A549 (cell line): Measurements from ENCODE around the gene NTMT2. TPM values are rescaled to one million over a fixed set of nuclear protein-coding genes. Genes with fewer than 3 reads are reported as not detected.
"Not testable (repeated sequence)": the region's sequence is repeated elsewhere in the genome, so short reads cannot be mapped to it uniquely, and the experiment has no call there.

Experiments
- ATAC-seq, 2 experiments: fragments of 200-7000 bp in 1 of 2; fragments of >200 bp in 1 of 2; cut with Nextera tagmentation in 1 of 2; cut with Tn5 transposase in 1 of 2; 3 replicates each; pipeline versions ENCODE4 v1.8.0 to v1.9.1; 2018 to 2020; ENCODE audit warnings: mild to moderate bottlenecking in 1 of 2, moderate library complexity in 1 of 2
- CTCF ChIA-PET: fragments of 300-600 bp; sonication (Branson Sonifier 250); formaldehyde crosslinking; extraction: SDS; loops from one replicate; lab custom pipeline; 2021; ENCODE audit warnings: antibody characterized with exemption, inconsistent platforms; lab: Yijun Ruan, JAX
- POLR2A ChIA-PET: fragments of 350-600 bp; formaldehyde crosslinking; extraction: SDS; loops from one replicate; lab custom pipeline; 2021; ENCODE audit warnings: antibody characterized with exemption, inconsistent platforms; lab: Yijun Ruan, JAX
- DNase-seq, 2 experiments: peaks; one replicate each; pipeline versions ENCODE4 v3.0.0 to v3.0.0-alpha.2; 2011 to 2016; ENCODE audit warnings: low read depth in 1 of 2, low spot score in 1 of 2
- FAIRE-seq: peaks from 2 replicates; lab custom pipeline; 2011; peaks lifted over from hg19 to GRCh38; lab: Jason Lieb, UNC
- H3K27ac ChIP-seq, 2 experiments: fragments of >200 bp; sonication (Bioruptor Twin); formaldehyde crosslinking; 3 replicates each; pipeline ENCODE4 v1.5.1; 2016 to 2017
- H3K4me1 ChIP-seq: fragments of >200 bp; sonication (Bioruptor Twin); formaldehyde crosslinking; 3 replicates; pipeline ENCODE4 v1.6.1; 2016
- H3K4me2 ChIP-seq: fragments of >200 bp; sonication (Bioruptor Twin); formaldehyde crosslinking; 3 replicates; pipeline ENCODE4 v1.6.1; 2016
- H3K4me3 ChIP-seq: fragments of >200 bp; sonication (Bioruptor Twin); formaldehyde crosslinking; 3 replicates; pipeline ENCODE4 v1.5.1; 2016
- H3K9me3 ChIP-seq: fragments of >200 bp; sonication (Bioruptor Twin); formaldehyde crosslinking; 3 replicates; pipeline ENCODE4 v1.6.1; 2016
- CEBPB ChIP-seq, 2 experiments: fragments of >200 bp in 1 of 2; sonication (Bioruptor Twin) in 1 of 2; formaldehyde crosslinking in 1 of 2; IDR thresholded peaks; 2 replicates each; pipeline ENCODE4 v1.6.1; 2012 to 2016
- EHF ChIP-seq: fragments of 250-450 bp; sonication (Bioruptor Pico); IDR thresholded peaks from 2 replicates; pipeline ENCODE4 v1.5.0; 2020; ENCODE audit warnings: mild to moderate bottlenecking
- EP300 ChIP-seq, 2 experiments: fragments of >200 bp; sonication (Bioruptor Twin); formaldehyde crosslinking; IDR thresholded peaks; 2 replicates in 1 of 2; 3 replicates in 1 of 2; pipeline ENCODE4 v1.6.1; 2016 to 2017
- FOSB ChIP-seq: fragments of 250-450 bp; sonication (Bioruptor Pico); IDR thresholded peaks from 2 replicates; pipeline ENCODE4 v1.5.0; 2020; ENCODE audit warnings: mild to moderate bottlenecking, moderate library complexity
- FOSL2 ChIP-seq, 2 experiments: fragments of 450-650 bp in 1 of 2; fragments of >200 bp in 1 of 2; sonication (Bioruptor Twin) in 1 of 2; formaldehyde crosslinking; IDR thresholded peaks; 2 replicates each; pipeline versions ENCODE4 v1.5.0 to v1.6.1; 2016 to 2020; ENCODE audit warnings: mild to moderate bottlenecking in 1 of 2, moderate library complexity in 1 of 2
- GATA3 ChIP-seq: IDR thresholded peaks from 2 replicates; pipeline ENCODE4 v1.6.1; 2012; ENCODE audit warnings: borderline replicate concordance
- HDAC2 ChIP-seq: fragments of 200-600 bp; sonication (generic); IDR thresholded peaks from 2 replicates; pipeline ENCODE4 v1.6.1; 2016
- HOXB13 ChIP-seq: fragments of 250-450 bp; sonication (Bioruptor Pico); IDR thresholded peaks from 2 replicates; pipeline ENCODE4 v1.5.0; 2020; ENCODE audit warnings: low read depth, mild to moderate bottlenecking, moderate library complexity
- JUN ChIP-seq, 2 experiments: fragments of >200 bp; sonication (Bioruptor Twin); formaldehyde crosslinking; IDR thresholded peaks; 2 replicates in 1 of 2; 3 replicates in 1 of 2; pipeline ENCODE4 v1.6.1; 2016 to 2017
- JUNB ChIP-seq: fragments of >200 bp; sonication (Bioruptor Twin); formaldehyde crosslinking; IDR thresholded peaks from 2 replicates; pipeline ENCODE4 v1.6.1; 2016
- NR3C1 ChIP-seq: fragments of >200 bp; sonication (Bioruptor Twin); formaldehyde crosslinking; IDR thresholded peaks from 3 replicates; pipeline ENCODE4 v1.6.1; 2017
- POLR2AphosphoS2 ChIP-seq: conservative IDR thresholded peaks from 2 replicates; pipeline ENCODE4 v1.6.1; 2012; ENCODE audit warnings: low read length, improper control_type of control experiment, inconsistent platforms
- RAD21 ChIP-seq, 2 experiments: fragments of >200 bp in 1 of 2; sonication (Bioruptor Twin) in 1 of 2; formaldehyde crosslinking in 1 of 2; IDR thresholded peaks in 1 of 2; conservative IDR thresholded peaks in 1 of 2; 2 replicates in 1 of 2; 3 replicates in 1 of 2; pipeline ENCODE4 v1.6.1; 2012 to 2018; ENCODE audit warnings: inconsistent platforms in 1 of 2
- RNF2 ChIP-seq: fragments of 200-600 bp; sonication (generic); IDR thresholded peaks from 2 replicates; pipeline ENCODE4 v1.6.1; 2016; ENCODE audit warnings: low read depth, mild to moderate bottlenecking, antibody characterized with exemption, moderate library complexity, borderline replicate concordance
- SMC3 ChIP-seq: fragments of >200 bp; sonication (Bioruptor Twin); formaldehyde crosslinking; IDR thresholded peaks from 3 replicates; pipeline ENCODE4 v1.6.1; 2018; ENCODE audit warnings: inconsistent platforms
- ZNF302 ChIP-seq: fragments of 250-450 bp; sonication (Bioruptor Pico); IDR thresholded peaks from 2 replicates; pipeline ENCODE4 v1.9.0; 2021; ENCODE audit warnings: inconsistent platforms, mild to moderate bottlenecking, moderate library complexity
- WGBS: methylation state at CpG from one replicate; pipeline ENCODE4 v1.1.6; 2017; ENCODE audit errors: missing lambda C conversion rate; 5-methylcytosine and 5-hydroxymethylcytosine counted together
- polyA plus RNA-seq, 4 experiments: library from polyadenylated mRNA; depleted of rRNA in 3 of 4; stranded (reverse); fragments of >200 nt; fragmentation: RNase III in 1 of 4; extraction: RNeasy Plus Mini Kit Qiagen cat#74134 plus additional on column Dnase treatment in 1 of 4; gene quantifications; 2 replicates in 3 of 4; 3 replicates in 1 of 4; pipeline ENCODE4 v1.2.3, GENCODE V29; 2011 to 2017
- TF ChIP-seq, protein P1 (sequence below): IDR thresholded peaks from 2 replicates; pipeline ENCODE4 v1.6.1; 2012

The NTMT2 gene
- polyA plus RNA-seq, 2 of the 4 experiments (the other 2 are of a cell fraction) = not detected

DNA sequence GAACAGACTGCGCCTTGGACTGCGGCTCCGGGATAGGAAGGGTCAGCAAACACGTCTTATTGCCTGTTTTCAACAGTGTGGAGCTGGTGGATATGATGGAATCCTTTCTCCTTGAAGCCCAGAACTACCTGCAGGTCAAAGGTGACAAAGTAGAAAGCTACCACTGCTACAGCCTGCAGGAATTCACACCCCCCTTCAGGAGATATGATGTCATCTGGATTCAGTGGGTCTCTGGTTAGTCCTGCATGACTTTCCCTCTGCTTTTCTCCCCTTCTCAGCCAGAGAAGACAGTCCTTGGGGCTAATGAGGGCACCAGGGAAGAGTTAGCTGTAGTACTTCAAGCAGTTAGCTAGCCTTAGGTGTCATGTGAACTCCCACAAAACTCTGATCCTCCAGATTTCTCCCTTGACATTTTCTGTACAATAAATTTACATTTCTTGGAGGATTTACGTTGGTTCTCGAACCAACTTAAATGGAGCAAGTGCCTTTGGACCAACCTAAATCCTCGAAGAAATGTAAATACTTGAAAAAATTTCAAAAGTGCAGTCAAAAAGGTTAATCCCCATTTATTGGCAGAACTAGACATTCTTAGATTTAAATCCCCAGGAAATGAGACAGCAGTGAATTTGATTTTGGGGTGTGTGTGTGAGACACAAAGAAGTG is 20.9 kb downstream of the NTMT2 start:
- Histone ChIP-seq H3K4me1 (no peaks in the 10 kb centered on the region), H3K4me3 (no peak overlapping the region), H3K4me2 (no peak overlapping the region)
- WGBS = 54% methylated on average over 7 of the region's 7 CpGs
- TF ChIP-seq FOSL2 (IDR thresholded peaks at IDR 0.05) = no peak
- TF ChIP-seq FOSL2 (CRISPR knock-in tag; IDR thresholded peaks at IDR 0.05) = no peak
- TF ChIP-seq HDAC2 = no peak
- TF ChIP-seq EHF (CRISPR knock-in tag) = no peak
- TF ChIP-seq JUNB = no peak
- TF ChIP-seq GATA3 = no peak
- TF ChIP-seq, all 56 proteins: peak for 0
- Histone ChIP-seq H3K27ac (no peak overlapping the region), H3K9me3 (no peaks in the 10 kb centered on the region)
- DNase-seq = no peak
- ChIA-PET POLR2A (interaction anchor here (0.6 kb wide), 1 partner anchor 355 kb away, joined by 4 read pairs; no protein-coding TSS in a partner anchor), CTCF (no interaction called here)
- ATAC-seq = no peak
- no peak for FAIRE-seq

DNA sequence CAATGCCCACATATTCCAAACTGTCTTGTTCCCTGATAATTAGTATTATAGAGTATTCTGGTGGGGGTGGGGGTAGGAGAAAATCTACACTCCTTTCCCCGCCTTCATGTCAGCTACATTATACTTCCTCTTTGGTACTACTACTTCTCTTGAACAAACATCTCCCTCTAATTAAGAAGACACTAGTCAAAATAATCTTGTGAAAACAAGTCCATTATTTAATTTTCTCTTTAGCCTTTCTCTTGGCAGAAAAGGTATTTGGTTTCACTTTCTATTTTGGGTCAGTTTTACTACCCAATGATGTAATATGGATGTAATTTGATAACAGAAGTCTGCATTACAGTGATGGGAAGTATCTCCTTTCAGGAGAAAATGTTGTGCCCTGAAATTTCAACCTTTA is 22.5 kb downstream of the NTMT2 start:
- H3K9me3 ChIP-seq = no peaks in the 10 kb centered on the region
- peak overlapping the region; percentile 42 for H3K4me2 ChIP-seq
- 77% methylated on average over 1 of the region's 1 CpG for WGBS
- H3K4me1 ChIP-seq = no peaks in the 10 kb centered on the region
- CTCF ChIA-PET = no interaction called here
- POLR2A ChIA-PET = no interaction called here
- no peak for ATAC-seq
- H3K27ac ChIP-seq = no peak overlapping the region
- H3K4me3 ChIP-seq = no peak overlapping the region
- no peak for TF ChIP-seq EP300 (IDR thresholded peaks at IDR 0.05)
- TF ChIP-seq RAD21 (conservative IDR thresholded peaks at IDR 0.05 in 1 of 2, IDR thresholded peaks at IDR 0.05 in 1 of 2) = no peak
- FAIRE-seq = no peak
- DNase-seq = no peak

DNA sequence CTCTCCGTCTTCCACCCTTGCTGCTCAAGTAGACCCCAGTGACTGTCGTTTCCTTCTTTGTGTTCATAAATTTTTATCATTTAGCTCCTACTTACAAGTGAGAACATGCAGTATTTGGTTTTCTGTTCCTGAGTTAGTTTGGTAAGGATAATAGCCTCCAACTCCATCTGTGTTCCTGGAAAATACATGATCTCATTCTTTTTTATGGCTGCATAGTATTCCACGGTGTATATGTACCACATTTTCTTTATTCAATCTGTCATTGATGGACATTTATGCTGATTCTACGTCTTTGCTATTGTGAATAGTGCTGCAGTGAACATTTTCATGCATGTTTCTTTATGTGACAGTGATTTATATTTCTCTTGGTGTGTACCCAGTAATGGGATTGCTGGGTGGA is 24.8 kb downstream of the NTMT2 start:
- CTCF ChIA-PET = interaction anchor here (1.4 kb wide), 1 partner anchor 13 kb away, joined by 3 read pairs; no protein-coding TSS in a partner anchor
- FAIRE-seq, ATAC-seq, H3K4me3 ChIP-seq, H3K9me3 ChIP-seq, POLR2A ChIA-PET, H3K4me1 ChIP-seq, H3K27ac ChIP-seq, DNase-seq, H3K4me2 ChIP-seq: not testable (repeated sequence)
- WGBS = 2% methylated on average over 4 of the region's 4 CpGs

DNA sequence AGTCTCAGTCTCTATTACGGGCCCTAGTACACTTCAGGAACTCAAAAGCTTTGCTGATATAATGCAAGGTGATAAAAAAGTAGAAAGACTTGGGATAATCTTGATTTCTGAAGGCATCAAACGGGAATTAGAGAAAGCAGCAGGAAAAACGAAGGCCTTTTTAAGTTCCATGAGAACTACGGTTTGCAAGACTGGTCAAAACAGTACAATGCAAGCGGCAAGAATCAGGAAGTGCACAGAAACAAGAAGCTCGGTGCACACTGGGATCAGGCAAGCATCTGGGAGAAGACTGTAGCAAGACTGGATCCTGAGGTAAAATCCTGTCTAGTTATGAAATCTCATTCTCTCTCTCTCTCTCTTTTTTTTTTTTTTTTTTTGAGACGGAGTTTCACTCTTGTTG is 28.6 kb downstream of the NTMT2 start:
- DNase-seq = no peak
- no peaks in the 10 kb centered on the region for H3K9me3 ChIP-seq
- ChIA-PET POLR2A (no interaction called here), CTCF (no interaction called here)
- H3K27ac ChIP-seq = no peak overlapping the region
- no peak overlapping the region for H3K4me3 ChIP-seq
- no peak overlapping the region for H3K4me2 ChIP-seq
- FAIRE-seq = no peak
- TF ChIP-seq SMC3 (no peak), POLR2AphosphoS2 (no peak), NR3C1 (no peak), FOSB (CRISPR knock-in tag) (no peak), HOXB13 (no peak), RNF2 (no peak), CEBPB (IDR thresholded peaks at IDR 0.05) (no peak), GATA3 (no peak), ZNF302 (CRISPR knock-in tag) (no peak), JUNB (no peak), JUN (IDR thresholded peaks at IDR 0.05) (no peak)
- no peaks in the 10 kb centered on the region for H3K4me1 ChIP-seq
- no peak for ATAC-seq
- whole genome bisulfite sequencing = 32% methylated on average over 7 of the region's 7 CpGs

DNA sequence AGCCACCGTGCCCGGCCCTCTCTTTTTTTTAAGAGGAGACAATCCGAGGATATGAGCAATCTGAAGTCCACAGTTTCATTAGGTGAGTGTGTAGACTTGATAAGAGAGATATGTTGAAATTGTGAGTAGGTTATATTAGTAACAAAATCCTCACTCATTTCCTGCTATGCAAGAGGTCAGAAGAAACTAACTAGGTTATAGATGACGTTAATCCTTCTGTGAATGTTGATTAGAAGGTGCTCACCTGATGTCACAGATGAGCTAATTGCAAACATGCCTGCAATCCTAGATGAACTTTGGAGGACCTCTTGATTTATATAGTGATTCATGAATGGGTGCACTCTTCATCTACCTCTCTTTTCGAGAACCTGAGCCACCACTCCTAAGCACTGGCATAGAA is 29.3 kb downstream of the NTMT2 start:
- ATAC-seq = no peak

More for the DNA sequence above, 29.3 kb downstream of the NTMT2 start:
- Histone ChIP-seq H3K4me1 (no peaks in the 10 kb centered on the region), H3K27ac (no peak overlapping the region), H3K9me3 (no peaks in the 10 kb centered on the region), H3K4me2 (no peak overlapping the region), H3K4me3 (no peak overlapping the region)
- CTCF ChIA-PET = no interaction called here
- TF ChIP-seq, protein P1, sequence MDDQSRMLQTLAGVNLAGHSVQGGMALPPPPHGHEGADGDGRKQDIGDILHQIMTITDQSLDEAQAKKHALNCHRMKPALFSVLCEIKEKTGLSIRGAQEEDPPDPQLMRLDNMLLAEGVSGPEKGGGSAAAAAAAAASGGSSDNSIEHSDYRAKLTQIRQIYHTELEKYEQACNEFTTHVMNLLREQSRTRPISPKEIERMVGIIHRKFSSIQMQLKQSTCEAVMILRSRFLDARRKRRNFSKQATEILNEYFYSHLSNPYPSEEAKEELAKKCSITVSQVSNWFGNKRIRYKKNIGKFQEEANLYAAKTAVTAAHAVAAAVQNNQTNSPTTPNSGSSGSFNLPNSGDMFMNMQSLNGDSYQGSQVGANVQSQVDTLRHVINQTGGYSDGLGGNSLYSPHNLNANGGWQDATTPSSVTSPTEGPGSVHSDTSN = no peak
- POLR2A ChIA-PET = no interaction called here
- DNase-seq (no peak), FAIRE-seq (no peak)
- WGBS = 25% methylated on average over 5 of the region's 5 CpGs
